Measurements from ENCODE around the gene CXorf58.
"Not testable (repeated sequence)": the region's sequence is repeated elsewhere in the genome, so short reads cannot be mapped to it uniquely, and the experiment has no call there.

Gene CXorf58, protein sequence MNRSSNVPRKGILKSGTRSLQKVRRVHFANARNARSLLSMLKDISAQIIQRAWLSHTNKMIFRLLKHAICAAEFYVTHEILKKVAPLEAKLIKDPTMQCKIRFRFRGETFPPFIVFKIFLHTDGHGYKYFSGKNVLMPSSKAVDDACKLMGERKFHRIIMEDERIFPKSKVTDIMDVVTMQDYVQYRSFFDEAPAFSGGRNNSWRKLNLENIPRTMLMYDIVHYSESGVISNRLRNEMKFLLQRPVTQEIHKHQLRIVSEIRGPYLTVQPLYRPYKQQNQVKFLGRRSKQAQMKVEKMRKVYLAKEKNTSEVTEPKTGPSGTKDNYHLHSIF

GRCh38 chrX:23907498-23908218 lies at the start of gene CXorf58, which contains the start of gene APOO:
Gene CXorf58, plus strand, starts transcription at chrX:23908006. Its CDS starts 2,297 bp downstream, at chrX:23910303.
Gene APOO, minus strand, starts transcription at chrX:23907938. Its CDS starts 236 bp downstream, at chrX:23907702.
- DNase-seq (ENCODE audit: low spot score), result peak; percentile 91

DNA sequence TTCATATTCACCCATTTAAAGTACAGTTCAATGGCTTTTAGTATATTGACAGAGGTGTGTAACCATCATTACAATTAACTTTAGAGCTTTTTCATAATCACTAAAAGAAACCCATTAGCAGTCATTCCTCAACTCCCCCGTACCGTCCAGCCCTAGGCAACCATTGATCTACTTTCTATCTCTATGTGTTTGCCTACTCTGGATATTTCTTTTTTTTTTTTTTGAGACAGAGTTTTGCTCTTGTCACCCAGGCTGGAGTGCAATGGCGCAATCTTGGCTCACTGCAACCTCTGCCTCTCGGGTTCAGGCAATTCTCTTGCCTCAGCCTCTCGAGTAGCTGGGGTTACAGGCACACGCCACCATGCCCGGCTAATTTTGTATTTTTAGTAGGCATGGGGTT lies 48.6 kb upstream of the CXorf58 start:
- DNase-seq (ENCODE audit: low spot score), result not testable (repeated sequence)

- no peak for DNase-seq (ENCODE audit: low spot score)
Observed at GRCh38 chrX:23861215-23861896, 46.5 kb upstream of the CXorf58 start.

GRCh38 chrX:23861952-23862351 lies 45.9 kb upstream of the CXorf58 start:
- not testable (repeated sequence) for DNase-seq (ENCODE audit: low spot score)

DNA sequence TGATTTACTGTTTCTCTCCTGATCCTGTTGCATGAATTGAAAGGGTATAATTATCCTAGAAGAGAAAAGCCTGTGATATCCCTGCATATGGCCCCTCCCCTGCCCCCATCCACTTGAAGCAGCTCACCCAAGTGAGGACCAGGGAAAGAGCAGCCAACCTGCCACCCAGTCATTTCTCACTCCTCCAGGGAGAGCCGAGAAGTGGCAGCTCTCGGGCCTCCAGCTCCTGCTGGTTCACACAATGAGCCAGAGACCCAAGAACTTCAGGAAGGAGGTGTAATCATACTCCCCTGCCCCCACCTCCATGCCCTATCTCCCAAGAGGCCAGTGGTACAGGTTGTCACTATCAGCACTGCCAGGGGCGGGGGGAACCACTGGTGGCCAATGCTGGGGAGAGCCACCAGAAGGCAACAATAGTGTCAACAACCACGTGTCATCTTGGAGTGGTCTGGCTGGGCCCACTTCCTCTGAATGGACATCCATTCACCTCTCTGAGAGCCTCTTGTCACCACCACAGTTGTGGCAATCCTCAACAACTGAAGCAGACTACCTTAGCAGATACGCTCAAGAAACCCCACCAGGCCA lies 43.0 kb upstream of the CXorf58 start:
- no peak for DNase-seq (ENCODE audit: low spot score)

GRCh38 chrX:23870041-23870440 lies 37.8 kb upstream of the CXorf58 start:
- DNase-seq (ENCODE audit: low spot score), result no peak

DNA sequence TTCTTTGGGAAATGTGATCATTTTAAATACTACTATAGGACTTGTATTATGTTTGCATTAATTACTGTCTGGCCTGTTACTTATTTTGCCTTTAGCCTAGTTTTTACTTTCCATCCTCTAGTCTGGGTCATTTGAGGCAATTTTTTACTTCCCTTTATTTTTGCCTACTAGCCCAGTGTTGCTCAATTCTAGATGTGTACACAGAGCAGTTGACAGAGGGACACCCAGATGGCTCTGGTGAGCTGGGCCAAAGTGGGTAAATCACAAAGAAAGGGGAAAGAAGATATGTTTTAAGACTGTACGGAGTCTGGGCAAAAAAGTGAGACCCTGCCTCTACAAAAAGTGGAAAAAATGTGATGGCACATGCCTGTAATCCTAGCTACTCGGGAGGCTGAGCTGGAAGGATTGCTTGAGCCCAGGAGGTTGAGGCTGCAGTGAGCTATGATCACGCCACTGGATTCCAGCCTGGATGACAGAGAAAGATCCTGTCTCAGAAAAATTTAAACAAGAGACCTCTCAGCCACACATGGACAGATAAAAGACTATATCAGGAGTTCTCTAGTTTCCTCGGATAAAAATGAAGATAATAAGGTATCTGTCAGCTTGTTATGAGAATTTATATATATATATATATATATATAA lies 35.8 kb upstream of the CXorf58 start:
- no peak for DNase-seq (ENCODE audit: low spot score)

DNA sequence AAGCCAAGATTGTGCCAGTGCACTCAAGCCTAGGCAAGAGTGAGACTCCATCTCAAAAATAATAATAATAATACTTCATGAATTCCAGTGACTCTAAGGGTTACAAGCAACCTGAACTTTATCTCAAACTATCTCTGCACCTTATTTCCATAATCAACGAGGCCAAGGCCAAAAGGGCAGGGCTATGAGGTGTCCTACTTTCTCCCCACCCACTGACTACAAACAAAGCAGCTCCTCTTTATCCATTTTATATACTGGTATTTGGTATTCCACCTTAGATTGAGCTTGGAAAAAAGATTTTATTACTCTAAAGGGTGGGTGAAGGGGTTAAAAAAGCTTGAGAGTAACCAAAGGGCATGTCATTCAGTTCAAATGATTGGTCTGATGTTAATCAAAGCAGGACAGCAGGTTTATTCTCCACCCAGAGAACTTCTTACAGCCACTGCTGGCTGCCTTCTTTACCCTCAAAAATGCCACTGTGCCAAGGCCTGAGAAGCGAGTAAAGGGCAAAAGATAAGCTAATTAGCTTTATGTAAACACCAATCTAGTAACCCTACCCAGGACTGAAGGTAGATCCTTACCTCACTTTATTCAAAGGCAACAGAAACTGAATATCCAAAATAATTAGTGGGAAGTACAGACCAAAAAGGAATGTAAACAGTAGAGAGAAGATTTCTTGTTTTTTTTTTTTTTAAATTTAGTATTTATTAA lies 28.3 kb upstream of the CXorf58 start:
- DNase-seq (ENCODE audit: low spot score), result no peak

GRCh38 chrX:23883737-23884354 lies 24.0 kb upstream of the CXorf58 start:
- DNase-seq (ENCODE audit: low spot score), result no peak

DNA sequence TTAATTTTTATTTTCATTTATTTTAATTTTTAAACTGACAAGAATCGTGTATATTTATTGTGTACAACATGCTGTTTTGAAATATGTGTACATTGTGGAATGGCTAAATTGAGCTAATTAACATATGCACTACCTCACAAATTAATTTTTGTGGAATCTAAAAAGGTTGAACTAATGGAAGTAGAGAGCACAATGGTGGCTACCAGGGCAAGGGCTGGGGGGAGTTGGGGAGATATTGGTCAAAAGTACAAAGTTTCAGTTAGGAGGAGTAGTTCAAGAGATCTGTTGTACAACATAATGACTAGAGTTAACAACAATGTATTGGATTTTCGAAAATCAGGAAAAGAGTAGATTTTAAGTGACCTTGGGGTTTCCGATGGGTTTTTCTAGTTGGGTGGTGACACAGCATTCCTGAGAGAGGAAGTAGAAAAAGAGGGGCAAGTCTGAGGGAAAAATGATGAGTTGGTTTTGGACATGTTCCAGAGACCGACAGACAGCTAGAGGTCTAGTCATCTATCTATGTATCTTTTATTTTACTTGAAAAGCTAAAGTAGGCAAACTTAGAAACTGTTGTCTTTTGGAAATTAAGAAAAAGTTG lies 23.3 kb upstream of the CXorf58 start:
- no peak for DNase-seq (ENCODE audit: low spot score)

DNA sequence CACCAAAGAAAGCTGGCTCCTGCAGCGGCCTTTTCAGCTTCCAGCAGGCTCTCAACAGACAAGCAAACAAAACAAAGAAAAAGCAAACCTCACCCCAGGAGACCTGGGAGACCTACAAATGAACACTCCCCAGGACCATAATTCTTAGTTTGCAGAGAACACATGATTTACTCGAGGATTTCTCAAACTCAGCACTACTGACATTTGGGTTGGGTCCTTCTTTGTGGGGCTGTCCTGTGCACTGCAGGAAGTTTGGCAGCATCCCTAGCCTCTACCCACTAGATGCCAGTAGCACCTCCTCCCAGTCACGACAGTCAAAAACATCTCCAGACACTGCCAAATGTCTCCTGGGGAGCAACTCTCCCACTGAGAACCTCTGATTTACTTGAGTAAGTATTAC lies 22.0 kb upstream of the CXorf58 start:
- no peak for DNase-seq (ENCODE audit: low spot score)

DNA sequence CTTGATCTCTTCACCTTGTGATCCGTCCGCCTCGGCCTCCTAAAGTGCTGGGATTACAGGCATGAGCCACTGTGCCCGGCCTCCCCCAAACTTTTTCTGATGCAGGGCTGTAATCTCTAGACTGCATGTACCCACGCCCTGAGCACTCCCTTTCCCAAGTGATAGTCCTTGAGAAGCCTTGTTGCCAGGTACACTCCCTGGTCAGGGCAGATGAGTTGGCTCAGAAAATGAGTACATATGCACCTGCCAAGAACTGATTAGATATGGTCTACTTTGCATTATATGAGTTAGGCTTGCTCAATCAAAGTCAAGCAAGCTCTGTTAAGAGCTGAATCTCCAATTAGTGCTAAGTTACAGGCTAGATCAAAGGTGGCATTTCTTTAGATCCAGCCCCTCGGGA lies 20.4 kb upstream of the CXorf58 start:
- DNase-seq (ENCODE audit: low spot score), result no peak

GRCh38 chrX:23887918-23888317 lies 19.9 kb upstream of the CXorf58 start:
- no peak for DNase-seq (ENCODE audit: low spot score)

GRCh38 chrX:23888887-23889501 lies 18.8 kb upstream of the CXorf58 start:
- no peak for DNase-seq (ENCODE audit: low spot score)

DNA sequence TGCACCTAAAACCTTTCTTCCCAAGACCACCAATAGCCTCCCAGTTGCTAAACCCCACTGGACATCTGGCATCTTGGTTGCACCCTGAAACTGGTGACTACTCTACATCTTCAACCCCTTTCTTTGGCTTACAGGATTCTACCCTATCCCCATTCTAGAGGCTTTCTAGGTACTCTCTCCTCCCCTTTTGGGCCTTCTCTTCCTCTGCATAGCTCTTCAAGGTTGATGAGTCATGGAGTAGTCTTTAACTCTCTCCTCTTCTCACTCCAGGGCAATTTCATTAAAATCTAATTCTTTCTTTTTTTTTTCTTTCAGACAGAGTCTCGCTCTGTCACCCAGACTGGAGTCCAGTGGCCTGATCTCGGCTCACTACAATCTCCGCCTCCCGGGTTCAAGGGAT lies 16.9 kb upstream of the CXorf58 start:
- no peak for DNase-seq (ENCODE audit: low spot score)

DNA sequence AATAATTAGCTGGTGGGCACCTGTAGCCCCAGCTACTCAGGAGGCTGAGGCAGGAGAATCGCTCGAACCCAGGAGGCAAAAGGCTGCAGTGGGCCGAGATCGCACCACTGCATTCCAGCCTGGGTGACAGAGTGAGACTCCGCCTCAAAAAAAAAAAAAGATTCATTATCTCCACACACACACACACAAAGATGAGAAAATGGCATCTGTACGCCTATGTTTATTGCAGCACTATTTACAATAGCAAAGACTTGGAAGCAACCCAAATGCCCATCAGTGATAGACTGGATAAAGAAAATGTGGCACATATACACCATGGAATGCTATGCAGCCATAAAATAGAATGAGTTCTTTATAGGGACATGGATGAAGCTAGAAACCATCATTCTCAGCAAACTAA lies 12.8 kb upstream of the CXorf58 start:
- not testable (repeated sequence) for DNase-seq (ENCODE audit: low spot score)

DNA sequence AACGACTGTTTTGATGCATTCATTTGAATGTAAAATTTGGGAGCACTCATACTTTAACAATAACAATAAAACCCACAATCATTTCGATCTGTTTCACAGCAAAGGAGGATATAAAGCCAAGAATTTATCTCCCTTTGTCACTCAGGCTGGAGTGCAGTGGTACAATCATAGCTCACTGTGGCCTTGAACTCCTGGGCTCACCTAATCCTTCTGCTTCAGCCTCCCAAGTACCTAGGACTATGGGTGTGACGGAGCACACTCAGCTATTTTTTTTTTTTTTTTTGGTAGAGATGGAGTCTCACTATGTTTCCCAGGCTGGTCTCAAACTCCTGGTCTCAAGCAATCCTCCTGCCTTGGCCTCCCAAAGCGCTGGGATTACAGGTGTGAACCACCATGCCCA lies 11.3 kb upstream of the CXorf58 start:
- not testable (repeated sequence) for DNase-seq (ENCODE audit: low spot score)

DNA sequence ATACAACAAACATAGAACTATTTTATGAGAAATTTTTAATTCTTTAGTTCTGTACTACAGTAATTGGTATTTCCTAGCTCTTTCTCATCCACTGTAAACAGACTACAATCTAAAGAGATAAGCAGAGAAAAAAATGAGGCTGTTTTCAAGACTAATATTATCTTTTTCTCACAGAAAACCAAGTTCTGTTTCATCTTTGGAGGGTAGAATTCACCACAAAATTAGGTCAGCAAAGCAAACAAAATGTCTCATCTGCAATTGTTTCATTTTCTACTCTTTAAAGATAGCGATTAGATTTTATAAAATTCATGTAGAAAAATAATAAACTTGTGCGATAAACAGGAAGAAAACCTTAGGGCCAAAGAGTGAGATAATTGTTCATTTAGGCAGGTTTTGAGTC lies 10.8 kb upstream of the CXorf58 start:
- DNase-seq (ENCODE audit: low spot score), result no peak

DNA sequence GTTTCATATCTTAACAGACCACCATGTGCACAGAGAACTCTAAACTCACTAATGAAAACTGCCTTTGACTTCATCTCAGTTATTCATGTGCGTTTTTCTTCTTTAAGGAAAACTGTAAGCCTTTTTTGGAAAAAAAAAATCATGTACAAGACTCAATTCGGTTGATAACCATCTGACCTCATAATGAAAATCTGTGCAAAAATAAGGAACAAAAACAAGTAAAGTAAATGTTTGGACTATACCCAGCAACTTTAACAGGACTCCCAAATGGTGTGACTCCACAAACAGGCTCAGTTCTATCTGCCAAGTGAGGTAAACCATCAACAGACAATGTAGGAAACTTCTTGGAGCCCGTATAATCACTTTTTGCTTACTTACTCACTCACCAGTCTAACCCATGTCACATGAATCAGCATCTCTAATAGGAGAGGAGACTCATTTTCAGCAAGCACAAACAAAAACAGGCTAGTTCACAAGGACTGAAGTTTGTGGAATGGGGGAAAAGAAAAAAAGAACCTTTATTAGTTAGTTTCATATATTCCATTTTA lies 9.3 kb upstream of the CXorf58 start:
- DNase-seq (ENCODE audit: low spot score), result no peak
